Measurements from ENCODE around the gene HLA-G.

The HLA-G gene

GRCh38 chr6:29813809-29814208, 13.8 kb upstream of the HLA-G start:
- Histone ChIP-seq H3K36me3 (no peaks in the 10 kb centered on the region), H3K4me3 (ENCODE audit: low read depth, low read length) (no peak overlapping the region), H3K27me3 (no peaks in the 10 kb centered on the region), H3K9me3 (no peaks in the 10 kb centered on the region), H3K4me1 (no peaks in the 10 kb centered on the region)
- DNase-seq: no peak
- TF ChIP-seq, protein P1, sequence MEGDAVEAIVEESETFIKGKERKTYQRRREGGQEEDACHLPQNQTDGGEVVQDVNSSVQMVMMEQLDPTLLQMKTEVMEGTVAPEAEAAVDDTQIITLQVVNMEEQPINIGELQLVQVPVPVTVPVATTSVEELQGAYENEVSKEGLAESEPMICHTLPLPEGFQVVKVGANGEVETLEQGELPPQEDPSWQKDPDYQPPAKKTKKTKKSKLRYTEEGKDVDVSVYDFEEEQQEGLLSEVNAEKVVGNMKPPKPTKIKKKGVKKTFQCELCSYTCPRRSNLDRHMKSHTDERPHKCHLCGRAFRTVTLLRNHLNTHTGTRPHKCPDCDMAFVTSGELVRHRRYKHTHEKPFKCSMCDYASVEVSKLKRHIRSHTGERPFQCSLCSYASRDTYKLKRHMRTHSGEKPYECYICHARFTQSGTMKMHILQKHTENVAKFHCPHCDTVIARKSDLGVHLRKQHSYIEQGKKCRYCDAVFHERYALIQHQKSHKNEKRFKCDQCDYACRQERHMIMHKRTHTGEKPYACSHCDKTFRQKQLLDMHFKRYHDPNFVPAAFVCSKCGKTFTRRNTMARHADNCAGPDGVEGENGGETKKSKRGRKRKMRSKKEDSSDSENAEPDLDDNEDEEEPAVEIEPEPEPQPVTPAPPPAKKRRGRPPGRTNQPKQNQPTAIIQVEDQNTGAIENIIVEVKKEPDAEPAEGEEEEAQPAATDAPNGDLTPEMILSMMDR (IDR thresholded peaks at IDR 0.05; ENCODE audit: low read depth, low read length): no peak

GRCh38 chr6:29814379-29815117, 13.1 kb upstream of the HLA-G start:
- no peaks in the 10 kb centered on the region for H3K36me3 ChIP-seq
- DNase-seq: no peak
- no peaks in the 10 kb centered on the region for H3K9me3 ChIP-seq
- TF ChIP-seq, protein P1 (IDR thresholded peaks at IDR 0.05; ENCODE audit: low read depth, low read length): no peak
- no peak overlapping the region for H3K4me3 ChIP-seq (ENCODE audit: low read depth, low read length)
- no peaks in the 10 kb centered on the region for H3K4me1 ChIP-seq
- no peaks in the 10 kb centered on the region for H3K27me3 ChIP-seq

DNA sequence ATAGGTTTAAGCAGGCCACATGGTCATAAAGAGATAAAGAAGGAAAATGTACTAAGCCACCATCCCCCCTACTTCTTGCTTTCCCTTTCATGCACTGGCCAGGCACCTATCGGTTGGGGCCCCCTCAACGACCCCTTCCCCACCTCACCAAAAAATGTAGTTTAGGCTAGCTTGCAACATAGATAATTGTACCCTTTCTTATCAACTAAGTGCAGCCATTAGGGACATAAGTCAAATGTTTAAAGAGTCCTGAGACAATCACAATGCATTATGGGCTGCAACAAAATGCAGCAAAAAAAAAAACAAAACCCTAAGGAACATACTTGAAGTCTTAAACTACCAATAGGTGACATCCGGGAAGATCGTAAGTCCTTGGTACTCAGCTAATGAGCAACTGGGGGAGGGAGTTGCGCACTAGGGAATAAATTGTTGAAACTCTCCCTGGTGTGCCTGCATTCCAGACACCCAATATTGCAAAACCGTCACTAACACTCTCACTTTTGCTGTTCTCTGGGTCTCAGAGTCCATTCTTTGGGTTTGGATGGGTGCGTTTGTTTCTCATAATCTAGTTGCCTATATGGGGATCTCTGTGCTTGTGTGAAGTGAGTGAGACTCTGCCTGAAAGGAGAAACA, 12.4 kb upstream of the HLA-G start:
- H3K4me1 ChIP-seq: no peaks in the 10 kb centered on the region
- TF ChIP-seq, protein P1 (IDR thresholded peaks at IDR 0.05; ENCODE audit: low read depth, low read length): no peak
- no peak for DNase-seq
- no peaks in the 10 kb centered on the region for H3K27me3 ChIP-seq
- no peaks in the 10 kb centered on the region for H3K36me3 ChIP-seq
- H3K4me3 ChIP-seq (ENCODE audit: low read depth, low read length): no peak overlapping the region
- no peaks in the 10 kb centered on the region for H3K9me3 ChIP-seq

DNA sequence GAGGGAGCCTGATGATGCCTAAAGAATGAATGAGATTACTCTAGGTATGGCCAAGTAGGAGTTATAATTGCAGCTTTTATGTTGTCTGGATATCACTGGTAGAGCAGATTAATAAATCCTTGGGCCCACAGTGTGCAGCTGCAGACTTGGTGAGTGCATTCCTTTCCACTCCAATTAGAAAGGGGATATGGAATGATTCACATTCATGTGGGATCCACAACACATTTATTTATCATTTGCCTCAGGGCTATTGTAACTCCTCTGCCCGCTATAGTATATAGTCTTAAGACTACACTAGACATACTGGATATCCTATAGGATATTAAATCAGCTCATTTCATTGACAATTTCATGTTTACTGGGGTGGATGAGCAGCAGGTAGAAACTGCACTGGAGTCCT, 11.6 kb upstream of the HLA-G start:
- TF ChIP-seq, protein P1 (IDR thresholded peaks at IDR 0.05; ENCODE audit: low read depth, low read length): no peak
- H3K27me3 ChIP-seq: 0 out of 2 replicates have a peak, but pooled peaks cover 3% of the 10 kb centered on the region
- no peaks in the 10 kb centered on the region for H3K36me3 ChIP-seq
- no peak for DNase-seq
- no peaks in the 10 kb centered on the region for H3K9me3 ChIP-seq
- no peaks in the 10 kb centered on the region for H3K4me1 ChIP-seq
- no peak overlapping the region for H3K4me3 ChIP-seq (ENCODE audit: low read depth, low read length)

GRCh38 chr6:29818892-29819291, 8.7 kb upstream of the HLA-G start:
- Histone ChIP-seq H3K9me3 (no peaks in the 10 kb centered on the region), H3K27me3 (peaks cover 6% of the 10 kb centered on the region; the same call in 1 of the 2 replicates), H3K36me3 (no peaks in the 10 kb centered on the region), H3K4me3 (ENCODE audit: low read depth, low read length) (no peak overlapping the region), H3K4me1 (no peaks in the 10 kb centered on the region)
- TF ChIP-seq, protein P1 (IDR thresholded peaks at IDR 0.05; ENCODE audit: low read depth, low read length): no peak
- DNase-seq: no peak

GRCh38 chr6:29824144-29824543, 3.5 kb upstream of the HLA-G start:
- no peak for DNase-seq
- Histone ChIP-seq H3K4me3 (ENCODE audit: low read depth, low read length) (no peak overlapping the region), H3K9me3 (no peaks in the 10 kb centered on the region), H3K36me3 (no peaks in the 10 kb centered on the region), H3K27me3 (peaks cover 31% of the 10 kb centered on the region), H3K4me1 (no peaks in the 10 kb centered on the region)
- TF ChIP-seq, protein P1 (IDR thresholded peaks at IDR 0.05; ENCODE audit: low read depth, low read length): no peak
